Activated gamma-delta T cell treated with anti-CD3 and anti-CD28 coated beads, Interleukin-2, amount 50 U/mL, for 16 hours (primary cell): ENCODE measurements around the gene PRR20G.
"Not testable (repeated sequence)": the region's sequence is repeated elsewhere in the genome, so short reads cannot be mapped to it uniquely, and the experiment has no call there.

Source experiments
- DNase-seq: peaks from one replicate; pipeline ENCODE4 v3.0.0-alpha.2; 2020; ENCODE audit warnings: low read depth

PRR20G gene

DNA sequence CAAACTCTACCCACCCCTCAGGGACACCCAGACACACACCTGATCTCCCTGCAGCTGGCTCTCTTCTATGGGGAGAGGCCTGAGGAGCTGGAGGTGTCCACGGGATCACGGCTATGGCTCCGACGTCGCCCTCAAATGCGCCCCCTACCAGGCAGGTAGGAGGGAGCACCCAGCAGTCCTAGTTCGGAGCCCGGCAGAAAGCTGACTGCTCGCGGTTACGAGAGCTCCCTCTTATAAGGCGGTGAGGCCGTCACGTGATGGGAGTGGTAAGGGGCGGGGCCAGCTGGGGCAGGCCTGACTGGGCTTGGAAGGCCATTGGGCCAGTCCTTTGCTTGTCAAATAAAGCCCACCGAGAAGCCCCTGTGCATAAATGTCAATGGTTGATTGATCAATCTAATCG lies at the start of gene PRR20G:
Gene PRR20G (minus strand): TSS at position 207 of the 400 bp plus-strand sequence. CDS start 681 bp downstream, outside the sequence.
- DNase-seq: no peak

DNA sequence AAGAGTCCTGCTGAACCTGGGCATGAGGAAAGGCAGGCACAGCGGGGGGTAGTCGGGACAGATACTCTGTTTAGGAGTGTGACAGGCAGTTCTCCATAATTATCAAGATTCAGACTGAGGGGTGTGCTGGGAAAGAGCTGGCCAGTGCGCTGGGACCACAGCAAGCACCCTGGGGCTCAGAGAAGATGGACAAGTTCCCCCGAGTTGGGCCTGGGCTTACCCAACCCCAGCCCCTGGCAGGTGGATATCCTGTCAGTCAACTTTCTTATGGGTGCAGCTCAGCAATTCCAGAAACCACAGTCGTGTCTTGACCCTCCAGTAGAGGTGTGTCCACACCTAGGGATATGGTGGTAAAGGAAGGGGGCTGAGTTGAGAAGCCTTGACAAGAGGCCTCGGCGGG lies 49.2 kb upstream of the PRR20G start:
- DNase-seq: no peak

DNA sequence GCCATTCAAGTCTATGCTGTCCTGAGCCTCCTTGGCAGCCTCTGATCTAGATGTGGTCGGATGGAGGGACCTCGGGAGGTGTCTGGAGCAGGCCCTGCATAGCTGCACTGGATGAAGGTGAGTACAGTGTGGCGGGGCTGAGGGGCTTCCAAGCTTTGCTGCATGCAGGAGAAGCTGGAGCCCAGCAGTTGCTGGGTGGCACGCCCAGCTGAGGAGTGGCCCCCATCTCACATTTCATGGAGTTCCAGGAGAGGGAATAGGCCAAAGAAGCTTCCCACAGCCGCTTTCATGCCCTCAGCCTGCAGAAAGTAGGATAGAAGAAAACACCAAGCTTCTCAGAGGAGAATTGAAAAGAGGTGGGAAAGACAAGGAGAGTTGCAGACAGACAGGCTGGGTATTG lies 48.3 kb upstream of the PRR20G start:
- no peak for DNase-seq

- no peak for DNase-seq
Measured at GRCh38 chr3:127330385-127330784, 42.5 kb upstream of the PRR20G start.

DNA sequence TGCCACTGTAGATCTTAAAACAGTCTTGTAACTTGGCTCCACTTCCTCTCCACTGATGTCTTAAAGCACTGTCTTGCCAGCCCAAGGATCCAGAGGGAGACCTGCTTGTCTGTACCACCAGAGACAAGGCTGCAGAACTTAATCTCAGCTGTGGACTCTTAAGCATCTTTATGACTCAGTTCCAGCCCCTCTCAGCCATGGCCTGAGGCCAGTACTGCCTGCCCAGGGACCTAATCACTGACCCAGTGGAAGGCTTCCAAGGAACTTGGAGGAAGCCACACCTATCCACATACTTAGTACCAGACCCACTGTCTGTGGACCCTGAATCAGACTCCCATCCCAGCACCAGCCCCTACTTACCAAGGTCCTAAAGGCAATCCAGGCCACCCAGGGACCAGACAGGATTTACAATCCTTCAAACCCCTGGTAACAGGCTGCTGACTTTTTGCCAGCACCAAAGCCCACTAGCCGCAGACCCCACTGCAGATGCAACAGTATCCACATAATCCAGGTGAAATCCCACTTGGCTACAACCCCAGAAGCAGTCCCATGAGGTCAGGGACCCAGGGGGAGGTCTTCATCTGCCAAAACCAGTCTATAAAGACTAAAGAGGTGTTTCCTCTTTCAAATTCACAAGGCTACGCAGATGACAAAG lies 41.9 kb upstream of the PRR20G start:
- DNase-seq: no peak

DNA sequence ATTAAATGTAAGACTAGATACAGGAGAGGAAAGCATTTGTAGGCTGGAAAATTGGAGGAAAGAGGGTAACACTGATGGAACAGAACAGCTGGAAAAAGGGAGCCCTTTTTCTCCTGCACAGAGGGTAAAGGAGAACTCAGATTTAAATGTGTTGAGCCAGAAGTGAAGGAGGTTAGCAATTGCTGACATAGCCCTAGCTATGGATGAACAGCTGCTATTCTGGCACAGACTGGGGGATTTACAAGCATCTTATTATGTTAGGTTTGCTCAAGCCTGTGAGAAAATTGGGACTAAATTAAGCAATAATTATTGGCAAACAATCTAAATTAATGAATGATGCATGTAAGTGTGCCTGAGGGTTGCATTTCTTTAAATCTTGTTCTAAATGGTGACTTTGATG lies 40.6 kb upstream of the PRR20G start:
- DNase-seq: no peak

- DNase-seq: no peak
Measured at GRCh38 chr3:127326341-127326740, 38.5 kb upstream of the PRR20G start.

- no peak for DNase-seq
Measured at GRCh38 chr3:127325629-127325961, 37.7 kb upstream of the PRR20G start.

DNA sequence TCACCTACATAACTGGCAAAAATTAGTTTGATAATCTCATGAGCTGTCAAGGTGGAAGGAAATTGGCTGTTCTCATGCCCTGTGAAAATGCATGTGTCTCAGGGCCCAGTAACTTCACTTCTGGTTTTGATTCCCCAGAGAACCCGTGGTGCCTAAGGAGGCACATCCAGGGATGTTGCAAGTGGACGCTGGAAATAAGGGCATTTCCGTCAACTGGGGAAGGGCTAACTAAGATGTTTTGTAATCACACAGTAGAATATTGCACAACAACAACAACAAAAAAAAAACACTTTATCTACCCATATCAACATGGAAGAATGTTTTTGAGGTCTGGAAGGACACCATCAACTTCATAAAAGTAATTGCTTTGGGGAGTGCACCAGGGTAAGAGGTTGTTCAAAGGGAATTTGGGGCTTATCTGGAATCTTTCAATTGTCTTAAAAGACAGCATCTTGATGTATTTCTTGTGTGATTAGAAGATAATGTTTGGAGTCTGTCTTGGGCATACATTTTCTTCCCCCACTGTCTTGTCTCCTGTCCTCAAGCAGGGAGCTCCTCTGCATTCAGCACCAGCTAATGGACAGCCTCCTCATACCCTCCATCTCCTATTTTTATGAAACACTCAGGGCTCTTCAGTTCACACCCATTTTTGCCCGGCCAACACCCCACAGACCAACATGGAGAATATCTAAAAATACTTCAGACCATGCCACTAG lies 37.2 kb upstream of the PRR20G start:
- DNase-seq: no peak

- DNase-seq: no peak
Measured at GRCh38 chr3:127324076-127324475, 36.2 kb upstream of the PRR20G start.

GRCh38 chr3:127323581-127323980 lies 35.7 kb upstream of the PRR20G start:
- DNase-seq: no peak

DNA sequence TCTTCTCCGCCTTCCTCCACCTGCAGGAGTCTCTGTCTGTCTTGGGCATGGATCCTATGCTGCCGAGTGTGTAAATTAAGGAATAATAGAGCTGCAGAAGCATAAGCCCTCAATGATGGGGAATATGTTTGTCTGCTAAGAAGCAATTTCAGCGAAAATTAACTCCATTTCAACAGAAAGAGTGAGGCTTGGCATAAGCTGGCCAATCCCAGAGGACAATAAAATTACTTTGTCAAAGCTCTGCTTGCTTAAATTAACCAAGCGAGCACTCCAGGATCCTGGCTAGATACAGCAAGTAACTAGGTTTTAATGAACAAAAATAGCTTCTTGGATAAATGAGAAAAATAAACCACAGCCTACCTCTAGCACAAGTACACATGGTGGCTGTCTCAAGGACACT lies 33.5 kb upstream of the PRR20G start:
- DNase-seq: no peak

GRCh38 chr3:127320529-127321121 lies 32.8 kb upstream of the PRR20G start:
- DNase-seq: no peak

DNA sequence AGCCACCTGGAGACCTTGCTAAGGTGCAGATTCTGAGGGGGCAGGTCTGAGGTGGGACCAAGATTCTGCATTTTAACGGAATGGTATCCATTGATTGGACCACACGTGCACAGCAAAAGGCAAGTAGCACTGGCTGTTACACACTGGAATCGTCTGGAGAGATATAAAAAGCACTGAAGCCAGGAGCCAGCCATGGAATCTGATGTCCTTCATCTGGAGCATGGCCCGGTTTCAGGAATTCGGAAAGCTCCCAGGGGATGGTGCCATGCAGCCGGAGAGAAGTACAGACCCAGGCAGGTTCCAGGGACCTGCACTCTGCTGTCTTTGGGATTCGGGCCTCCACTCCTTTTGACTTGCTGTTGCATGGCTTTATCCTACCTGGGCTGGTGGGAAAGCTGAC lies 28.8 kb upstream of the PRR20G start:
- no peak for DNase-seq

DNA sequence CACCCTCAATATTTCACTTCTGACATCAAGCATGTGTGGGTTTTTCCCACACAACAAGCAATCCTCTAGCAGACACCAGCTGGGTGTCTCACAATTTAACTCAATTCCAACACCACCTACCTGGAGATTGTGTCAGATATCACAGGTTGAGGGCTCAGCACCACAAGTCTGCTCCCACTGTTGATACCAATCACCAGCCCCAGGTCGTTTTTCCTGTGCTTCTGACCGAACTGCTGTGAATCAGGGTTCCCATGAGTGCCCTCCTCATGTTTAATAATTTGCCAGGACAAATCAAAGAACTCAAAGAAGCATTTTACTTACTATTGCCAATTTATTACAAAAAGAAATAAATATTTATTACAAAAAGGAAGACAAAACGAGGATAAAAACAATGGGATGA lies 25.0 kb upstream of the PRR20G start:
- DNase-seq: no peak

GRCh38 chr3:127308821-127309220 lies 21.0 kb upstream of the PRR20G start:
- DNase-seq: not testable (repeated sequence)

DNA sequence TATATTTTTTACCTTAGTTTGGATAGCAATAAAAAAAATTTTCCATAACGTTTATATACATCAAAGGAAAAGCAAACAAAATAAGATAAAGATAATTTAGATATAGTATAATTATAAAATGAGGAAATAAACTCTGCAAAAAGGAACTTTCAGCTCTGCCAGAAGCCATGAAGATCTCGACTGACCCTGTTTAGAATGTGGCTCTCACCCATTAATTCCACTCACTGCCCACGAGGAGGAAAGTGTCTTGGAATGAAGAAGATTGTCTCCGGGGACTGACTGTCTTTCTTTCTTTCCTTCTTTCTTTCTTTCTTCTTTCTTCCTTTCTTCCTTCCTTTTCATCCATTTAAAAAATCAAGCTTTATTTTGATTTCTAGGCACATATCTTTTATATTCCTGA lies 20.1 kb upstream of the PRR20G start:
- no peak for DNase-seq

- no peak for DNase-seq
Measured at GRCh38 chr3:127307112-127307835, 19.4 kb upstream of the PRR20G start.

DNA sequence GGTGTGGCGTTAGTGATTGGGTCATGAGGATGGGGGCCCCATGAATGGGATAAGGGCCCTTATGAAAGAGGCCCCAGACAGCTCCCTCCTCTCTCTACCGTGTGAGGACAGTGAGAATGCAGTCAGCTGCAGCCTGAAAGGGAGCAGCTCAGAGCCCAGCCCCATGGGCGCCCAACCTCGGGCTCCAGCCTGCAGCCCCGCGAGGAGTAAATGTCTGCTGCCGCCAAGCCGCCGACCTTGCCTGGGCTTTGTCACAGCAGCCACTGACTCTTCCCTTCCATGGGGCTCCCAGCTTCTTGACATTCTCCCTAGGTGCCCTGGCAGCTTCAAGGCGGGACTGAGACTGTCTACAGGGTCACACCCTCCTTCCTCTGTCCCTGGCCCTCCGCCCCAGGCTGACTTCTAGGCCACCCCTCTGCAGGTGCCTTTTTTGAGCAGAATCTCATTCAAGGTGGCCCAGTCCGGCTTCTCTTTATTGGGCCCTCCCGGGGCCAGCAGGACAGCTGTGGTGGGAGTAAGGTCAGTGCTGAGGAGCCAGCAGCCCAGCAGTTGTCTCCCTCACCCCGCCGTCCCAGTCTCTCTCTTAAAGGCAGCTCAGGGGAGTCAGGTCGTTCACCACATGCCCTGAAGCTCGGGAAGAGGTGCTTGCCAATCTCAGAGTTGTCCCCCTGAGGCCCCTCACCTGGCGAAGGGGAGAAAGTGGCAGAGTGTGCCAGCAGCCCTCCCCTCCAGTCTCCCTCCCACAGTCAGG lies 18.7 kb upstream of the PRR20G start:
- no peak for DNase-seq

DNA sequence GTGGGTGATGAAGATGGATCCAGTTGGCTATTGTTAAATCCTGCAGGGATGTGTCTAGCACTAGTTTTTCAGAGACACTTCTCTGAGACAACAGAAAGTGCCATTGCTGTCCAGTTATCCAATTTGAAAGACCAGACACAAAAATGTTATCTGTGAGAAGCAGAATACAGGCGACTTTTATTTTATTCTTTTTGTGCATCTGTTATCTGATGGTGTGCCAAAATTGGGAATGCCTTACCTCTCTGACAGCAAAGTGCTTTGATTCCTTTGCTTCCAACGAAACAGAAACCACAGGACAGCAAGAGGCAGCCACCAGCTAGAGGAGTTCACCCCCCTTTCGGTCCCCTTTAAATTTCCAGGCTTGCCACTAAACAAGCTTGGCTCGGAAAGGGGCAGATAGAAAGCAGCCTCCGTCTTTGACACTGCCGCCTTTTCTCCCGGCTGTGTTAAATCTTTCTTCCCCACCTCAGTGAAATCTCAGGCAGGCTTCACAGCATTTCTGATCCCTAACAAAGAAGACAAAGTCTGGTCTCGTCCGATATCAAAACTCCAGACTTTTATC lies 17.7 kb upstream of the PRR20G start:
- DNase-seq: no peak

GRCh38 chr3:127304121-127304744 lies 16.4 kb upstream of the PRR20G start:
- DNase-seq: no peak
